Lung microvascular endothelial cell (primary cell): ENCODE measurements around the gene KCNE4. TPM values are rescaled to one million over a fixed set of nuclear protein-coding genes. Genes with fewer than 3 reads are reported as not detected.

Experiments used
- DNase-seq, 2 donors: peaks; one replicate each; pipeline versions ENCODE4 v3.0.0 to v3.0.0-alpha.2; 2010; ENCODE audit warnings: low read depth in 2 of 2
- total RNA-seq: library from RNA; depleted of rRNA; stranded (reverse); fragments of >200 nt; gene quantifications from 2 replicates; pipeline ENCODE4 v1.2.1, GENCODE V29; 2014

The KCNE4 gene
- total RNA-seq, 1 donor from 2014 or later: under 0.01 TPM

DNA sequence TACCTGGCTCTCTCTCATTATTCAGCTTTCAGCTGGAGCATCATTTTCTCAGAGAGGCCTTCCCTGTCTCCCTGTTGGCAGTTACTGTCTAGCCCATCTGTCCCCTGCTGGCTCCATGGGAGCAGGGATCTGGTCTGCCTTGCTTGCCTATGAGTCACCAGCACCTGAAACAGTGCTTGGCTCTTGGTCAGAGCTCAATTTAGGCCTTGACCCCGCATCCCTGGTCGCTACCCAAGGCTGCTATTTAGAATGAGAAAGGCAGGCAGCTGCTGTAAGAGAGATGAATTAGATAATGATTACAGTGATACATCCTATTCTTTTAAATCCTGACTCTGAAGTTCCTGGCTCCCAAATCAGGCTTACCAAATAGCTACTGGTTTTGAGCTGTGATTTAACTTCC, 32.9 kb downstream of the KCNE4 start:
- no peak for DNase-seq

DNA sequence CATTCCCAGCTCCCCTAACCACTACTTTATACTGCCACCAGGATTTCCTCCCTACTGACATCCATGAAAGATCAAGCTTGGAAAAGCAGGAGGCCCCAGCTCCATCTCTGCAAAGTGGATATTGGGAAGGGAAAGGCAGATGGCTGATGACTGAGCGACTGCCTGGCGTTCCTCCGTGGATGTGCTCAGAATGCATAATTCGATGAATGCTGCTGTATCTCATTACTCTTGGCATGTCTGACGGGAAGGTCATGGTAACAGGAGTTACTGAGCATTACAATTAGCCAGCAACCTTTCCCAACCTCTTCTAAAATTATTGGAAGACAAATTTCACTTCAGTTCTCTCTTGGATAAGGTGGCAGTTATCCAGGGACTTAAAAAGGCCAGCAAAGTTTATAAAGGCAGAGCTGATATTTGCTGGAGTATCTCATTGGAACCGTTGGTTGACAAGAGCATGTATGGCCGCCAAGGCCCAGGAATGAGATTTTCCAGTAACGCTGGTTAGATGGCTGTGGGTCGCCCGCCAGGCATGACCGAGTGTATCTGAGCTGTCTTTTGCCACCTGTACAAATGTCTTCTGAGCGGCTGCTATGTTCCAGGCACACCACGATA, 34.5 kb downstream of the KCNE4 start:
- DNase-seq: no peak

DNA sequence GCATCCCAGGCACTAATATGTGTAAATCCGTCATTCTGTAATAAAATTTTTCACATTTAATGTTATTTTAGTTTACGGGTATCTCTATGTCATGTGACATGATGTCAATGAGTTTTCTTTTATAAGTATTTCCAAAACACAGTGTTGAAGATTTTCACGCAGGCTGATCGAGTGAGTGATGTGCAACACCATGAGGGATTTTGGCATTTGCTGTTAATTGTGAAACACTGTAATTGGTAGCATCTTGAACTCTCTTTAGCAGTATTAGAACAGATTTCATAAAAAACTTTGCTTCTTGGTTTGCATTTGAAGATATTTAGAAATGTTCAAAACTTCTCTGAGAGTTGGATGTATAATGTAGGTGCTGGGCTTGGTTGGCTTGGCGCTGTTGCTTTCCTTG, 35.5 kb downstream of the KCNE4 start:
- no peak for DNase-seq

DNA sequence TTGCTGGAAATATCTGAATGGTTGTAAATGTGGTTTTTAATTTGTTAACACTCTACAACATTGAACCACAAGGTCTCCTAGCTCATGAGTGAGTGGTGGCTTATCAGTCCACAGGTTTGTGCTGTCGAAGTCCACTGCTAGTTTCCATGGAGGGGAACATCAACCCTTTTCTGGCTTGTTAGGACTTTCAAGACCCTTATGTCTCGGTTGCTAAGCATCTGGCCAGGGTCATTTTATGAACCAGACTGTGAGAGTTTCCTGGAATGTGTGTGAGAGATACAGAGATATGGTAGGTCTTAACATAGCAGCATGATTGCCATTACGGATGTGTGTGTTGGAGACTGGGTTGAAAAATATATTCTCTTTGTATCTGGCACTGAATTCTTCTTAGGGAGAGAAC, 36.9 kb downstream of the KCNE4 start:
- no peak for DNase-seq

DNA sequence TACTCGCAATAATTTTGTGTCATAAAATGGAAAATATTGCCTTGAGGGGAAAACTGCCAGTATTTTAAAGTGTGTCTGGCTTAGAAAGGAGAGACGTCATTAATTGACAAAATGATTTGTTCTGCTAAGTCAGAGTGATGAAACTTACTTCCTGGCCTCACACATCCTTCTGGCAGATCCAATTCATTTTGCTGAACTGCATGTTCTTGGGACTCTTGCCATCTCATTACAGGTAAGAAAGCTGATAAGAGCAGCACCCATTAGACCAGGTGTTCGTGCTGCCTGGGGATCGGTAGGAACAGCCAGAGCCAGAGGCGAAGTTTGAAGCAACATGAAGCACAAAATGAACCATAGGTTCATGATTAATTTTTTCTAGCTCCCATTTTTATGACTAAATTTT, 38.0 kb downstream of the KCNE4 start:
- no peak for DNase-seq

DNA sequence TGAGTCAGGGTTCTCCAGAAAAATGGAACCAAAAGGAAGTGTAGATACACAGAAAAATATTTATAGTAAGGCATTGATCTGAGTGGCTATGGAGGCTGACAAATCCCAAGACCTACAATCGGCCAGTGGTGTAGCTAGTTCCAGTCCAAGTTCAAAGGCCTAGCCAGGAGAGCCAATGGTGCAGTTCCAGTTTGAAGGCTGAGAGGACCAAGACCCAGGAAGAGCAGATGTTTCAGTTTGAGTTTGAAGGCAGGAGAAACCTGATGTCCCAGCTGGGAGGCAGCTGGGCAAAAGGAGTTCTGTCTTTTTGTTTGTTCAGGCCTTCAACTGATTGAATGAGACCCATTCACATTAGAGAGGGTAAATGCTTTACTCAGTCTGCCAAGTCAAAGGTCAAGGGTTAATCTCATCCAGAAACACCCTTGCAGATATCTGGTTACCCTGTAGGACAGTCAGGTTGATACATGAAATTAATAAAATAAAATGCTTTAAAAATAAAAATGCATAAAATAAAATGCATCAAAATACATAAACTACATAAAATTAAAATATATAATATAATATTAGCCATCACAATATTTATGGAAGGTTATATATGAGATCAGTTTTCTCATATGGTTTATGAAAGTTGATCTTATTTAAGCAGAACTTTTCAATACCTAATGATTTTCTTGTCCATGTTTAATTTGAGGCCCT, 38.7 kb downstream of the KCNE4 start:
- DNase-seq: no peak

DNA sequence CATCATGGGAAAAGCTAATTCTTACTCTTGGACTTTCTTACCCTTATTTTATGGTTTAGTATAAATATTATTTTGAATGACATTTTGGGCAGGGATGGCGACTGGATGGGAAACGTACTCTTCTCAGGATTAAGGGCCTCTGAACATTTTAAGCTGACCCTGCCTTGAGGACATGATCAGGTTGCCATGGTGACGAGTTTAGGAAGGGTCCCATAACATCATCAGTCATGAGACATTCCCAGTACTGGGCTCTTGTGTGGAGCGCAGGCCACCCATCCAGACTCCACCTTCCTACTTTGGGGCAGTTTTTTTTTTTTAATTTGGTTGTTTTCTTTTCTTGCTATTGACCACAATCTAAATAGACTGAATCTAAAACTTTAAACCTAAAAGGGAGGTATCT, 40.7 kb downstream of the KCNE4 start:
- DNase-seq: no peak

DNA sequence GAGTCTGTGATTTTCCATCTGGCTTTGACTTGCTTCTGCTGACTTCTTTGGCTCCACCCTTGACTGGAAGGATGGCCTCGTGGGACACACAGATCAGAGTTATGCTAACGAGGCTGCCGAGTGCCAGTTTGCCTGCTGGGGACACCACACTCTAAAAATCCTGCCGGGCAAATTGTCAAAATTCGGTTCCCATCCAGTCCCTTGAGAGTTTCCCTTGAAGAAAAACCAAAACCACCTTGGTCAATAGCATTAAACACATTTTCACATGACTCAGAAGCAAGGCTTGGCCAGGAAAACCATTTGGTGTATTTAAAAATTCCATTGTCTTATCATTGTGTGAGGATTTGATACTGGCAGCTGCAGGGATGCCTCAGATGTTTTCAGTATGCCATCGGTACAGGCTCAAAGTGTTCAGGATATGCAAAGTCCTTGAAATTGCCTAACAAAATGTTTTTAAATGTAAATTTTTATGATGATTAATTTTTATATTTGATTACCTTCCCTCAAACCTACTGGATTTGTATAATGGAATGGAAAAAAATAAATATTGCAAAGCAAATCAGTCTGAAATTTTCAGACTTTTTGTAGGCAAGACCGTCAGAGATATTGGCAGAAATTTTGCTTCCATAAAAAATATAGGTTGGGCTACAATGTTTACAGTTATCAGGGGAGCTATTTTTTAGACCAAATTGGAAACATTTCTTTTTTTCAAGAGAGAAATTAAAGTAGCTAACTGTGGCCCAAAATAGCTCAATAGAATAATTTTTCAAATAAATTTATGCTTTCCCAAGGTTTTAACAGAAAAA, 41.6 kb downstream of the KCNE4 start:
- DNase-seq: no peak

DNA sequence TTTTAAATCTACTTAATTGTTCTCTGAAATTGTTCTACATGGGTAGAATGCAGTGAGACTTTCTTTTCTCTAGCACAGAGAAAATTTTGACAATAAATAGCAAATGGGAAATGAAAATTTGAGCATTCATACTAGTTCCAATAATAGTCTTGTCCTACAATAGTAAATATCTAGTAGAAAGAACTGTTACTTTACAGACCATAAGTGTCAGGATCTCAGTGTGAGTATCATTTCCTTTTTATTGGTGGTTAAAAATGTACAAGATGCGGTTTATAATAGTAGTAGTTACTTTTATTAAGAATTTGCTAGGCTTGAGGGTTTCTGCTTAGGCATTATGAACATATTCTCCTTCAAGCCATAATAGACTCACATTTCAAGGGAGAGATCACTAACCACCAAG, 43.2 kb downstream of the KCNE4 start:
- no peak for DNase-seq

DNA sequence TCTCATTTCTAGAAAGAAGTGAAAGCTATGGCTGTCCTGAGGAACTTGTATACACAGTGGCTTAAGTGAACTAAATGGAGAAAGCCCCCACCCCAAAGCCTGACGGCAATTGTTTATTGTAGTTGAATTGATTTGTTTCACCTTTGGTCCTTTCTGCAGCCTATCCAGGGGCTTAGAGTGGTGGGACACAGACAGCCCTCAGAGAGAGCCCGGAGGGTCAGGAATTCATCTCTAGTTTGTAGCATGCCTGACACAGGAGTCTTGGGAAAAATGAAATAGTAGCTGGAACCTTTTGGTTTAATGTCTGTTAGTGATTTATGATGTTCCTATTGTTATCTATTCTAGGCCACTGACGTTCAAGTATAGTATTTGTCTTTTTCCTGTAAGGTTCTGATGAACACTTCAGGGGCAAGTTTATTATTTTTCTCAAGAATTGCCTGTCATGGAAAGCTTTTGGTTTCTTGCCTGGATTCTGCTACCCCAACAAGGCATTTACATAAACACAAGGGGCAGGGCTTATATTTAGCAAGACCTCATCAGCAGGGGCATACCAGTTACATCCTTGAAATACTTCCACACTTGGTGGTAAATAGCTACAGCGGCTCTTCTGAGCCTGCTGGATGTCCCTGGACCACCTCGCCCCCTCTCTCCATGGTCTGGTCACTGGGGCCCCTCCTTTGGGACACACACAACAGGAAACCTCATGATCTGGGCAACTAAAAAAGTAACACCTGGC, 44.4 kb downstream of the KCNE4 start:
- DNase-seq: no peak

DNA sequence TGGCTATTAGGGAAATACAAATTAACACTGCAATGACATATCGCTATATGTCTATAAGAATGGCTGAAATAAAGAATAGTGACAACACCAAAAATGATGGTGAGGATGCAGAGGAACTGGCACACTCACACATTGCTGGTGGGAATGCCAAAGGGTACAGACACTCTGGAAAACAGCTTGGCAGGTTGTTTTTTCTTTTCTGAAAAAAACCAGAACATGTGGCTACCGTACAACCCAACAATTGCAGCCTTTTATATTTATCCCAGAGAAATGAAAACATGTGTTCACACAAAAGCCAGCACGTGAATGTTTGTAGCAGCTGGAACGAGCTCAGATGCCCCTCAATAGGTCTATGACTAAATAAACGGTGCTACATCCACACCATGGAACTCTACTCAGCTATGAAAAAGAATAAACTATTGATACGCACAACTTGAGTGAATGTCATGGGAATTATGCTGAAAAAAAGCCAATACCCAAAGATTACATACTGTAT, 45.9 kb downstream of the KCNE4 start:
- no peak for DNase-seq

DNA sequence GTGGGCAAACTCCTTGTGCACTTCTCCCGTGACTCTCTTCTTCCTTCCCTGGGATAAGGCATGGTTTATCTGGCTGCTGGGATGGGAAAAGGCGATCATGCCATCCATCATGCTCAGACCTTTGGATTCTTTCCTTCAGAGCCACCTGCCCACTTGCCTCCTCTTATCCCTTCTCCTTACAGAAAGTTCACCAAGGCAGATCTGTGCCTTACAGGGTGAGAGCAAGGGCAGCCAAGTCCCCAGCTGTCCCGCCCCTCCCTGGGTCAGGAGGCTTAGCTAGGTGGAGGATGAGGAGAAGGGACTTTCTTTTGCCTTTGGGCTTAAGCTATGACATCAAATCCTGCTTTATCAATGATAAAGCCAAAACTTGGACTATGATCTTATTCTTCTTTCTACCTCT, 47.6 kb downstream of the KCNE4 start:
- no peak for DNase-seq

DNA sequence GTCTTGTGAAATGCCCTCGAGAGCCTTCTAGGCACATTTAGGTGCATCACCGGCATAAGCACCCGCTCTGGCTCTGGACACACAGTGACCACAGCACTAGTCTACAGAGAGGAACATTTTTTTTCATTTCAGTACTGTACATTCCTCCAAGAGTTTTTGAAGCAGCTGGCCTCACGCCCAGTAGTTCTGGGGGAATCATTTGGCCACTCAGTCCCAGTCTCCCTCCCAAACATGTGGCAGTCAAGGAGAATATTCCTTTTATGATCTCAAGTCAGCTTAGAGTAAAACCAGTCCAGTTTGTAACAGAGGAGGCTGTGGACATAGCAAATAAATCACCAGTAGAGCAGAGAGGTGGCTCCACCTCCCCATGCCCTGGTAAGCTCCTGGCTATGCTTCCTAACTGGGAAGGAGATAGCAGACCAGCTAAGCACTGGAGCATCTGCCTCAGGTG, 48.1 kb downstream of the KCNE4 start:
- no peak for DNase-seq

DNA sequence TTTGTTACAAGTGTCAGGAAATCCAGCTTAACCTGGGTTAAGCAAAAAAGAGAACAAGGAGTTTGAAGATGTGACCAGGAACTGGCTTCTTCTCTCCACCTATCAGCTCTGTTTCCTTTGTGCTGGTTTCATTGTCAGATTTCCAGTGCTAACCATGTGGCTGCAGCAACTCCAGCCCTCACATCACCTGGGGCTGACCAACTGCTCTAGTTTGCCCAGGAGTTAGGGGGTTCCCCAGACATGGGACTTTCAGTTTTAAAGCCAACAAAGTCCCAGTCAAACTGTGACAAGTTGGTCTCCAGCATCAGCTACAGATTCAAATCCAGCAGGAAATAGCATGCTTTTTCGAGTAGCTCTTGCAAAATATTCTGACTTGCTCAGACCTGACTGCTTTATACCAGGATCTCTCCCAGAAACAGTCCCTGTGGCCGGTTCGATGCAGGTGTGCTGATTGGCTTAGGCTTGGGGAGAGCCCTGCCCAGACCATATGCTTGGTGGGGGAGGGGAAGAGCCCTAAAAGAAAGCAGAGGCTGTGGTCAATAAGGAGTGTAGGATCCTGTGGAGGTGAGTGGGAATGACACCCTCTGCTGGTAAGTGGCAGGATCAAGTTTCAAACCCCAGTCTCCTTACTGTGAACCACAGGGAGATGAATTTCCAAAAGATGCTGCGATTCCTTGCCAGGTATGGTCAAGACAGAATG, 49.5 kb downstream of the KCNE4 start:
- peak; percentile 33 to 52 for DNase-seq

DNA sequence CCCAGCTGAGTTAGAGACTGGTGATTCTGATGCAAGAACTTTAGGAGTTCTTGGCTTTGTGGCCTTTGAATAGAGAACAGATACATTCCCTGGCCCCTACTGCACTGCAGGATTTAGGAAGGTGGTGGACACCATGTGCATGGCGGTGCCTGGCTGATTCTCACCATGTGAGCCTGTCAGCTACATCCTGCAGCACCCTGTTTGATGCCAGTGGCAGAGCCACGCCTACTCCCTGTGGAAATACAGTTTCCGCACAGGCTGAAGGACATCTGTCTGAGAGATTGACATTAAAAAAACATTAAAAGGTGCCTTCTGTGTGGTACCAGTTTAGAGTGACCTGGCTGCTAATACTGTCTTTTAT, 50.0 kb downstream of the KCNE4 start:
- DNase-seq: peak in 1 of 2 donors; percentile 57

DNA sequence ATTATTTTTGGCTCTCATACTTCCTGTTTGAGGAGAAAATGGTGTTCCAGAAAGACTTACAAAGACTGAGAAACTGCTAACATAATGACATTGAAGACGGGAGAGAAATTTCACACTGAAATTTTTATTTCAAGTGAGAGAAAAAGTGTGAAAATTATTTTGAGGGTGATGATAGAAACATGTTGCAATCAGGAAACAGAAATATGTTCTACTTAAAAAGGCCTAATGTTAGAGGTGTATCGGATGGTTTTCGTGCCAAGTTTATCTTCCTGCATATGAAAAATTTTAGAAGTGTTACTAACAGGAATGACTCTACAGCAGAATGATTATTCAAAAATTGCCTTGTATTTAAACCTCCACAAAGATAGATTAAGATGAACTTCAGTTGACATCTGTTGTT, 50.5 kb downstream of the KCNE4 start:
- peak in 1 of 2 donors; percentile 81 for DNase-seq

DNA sequence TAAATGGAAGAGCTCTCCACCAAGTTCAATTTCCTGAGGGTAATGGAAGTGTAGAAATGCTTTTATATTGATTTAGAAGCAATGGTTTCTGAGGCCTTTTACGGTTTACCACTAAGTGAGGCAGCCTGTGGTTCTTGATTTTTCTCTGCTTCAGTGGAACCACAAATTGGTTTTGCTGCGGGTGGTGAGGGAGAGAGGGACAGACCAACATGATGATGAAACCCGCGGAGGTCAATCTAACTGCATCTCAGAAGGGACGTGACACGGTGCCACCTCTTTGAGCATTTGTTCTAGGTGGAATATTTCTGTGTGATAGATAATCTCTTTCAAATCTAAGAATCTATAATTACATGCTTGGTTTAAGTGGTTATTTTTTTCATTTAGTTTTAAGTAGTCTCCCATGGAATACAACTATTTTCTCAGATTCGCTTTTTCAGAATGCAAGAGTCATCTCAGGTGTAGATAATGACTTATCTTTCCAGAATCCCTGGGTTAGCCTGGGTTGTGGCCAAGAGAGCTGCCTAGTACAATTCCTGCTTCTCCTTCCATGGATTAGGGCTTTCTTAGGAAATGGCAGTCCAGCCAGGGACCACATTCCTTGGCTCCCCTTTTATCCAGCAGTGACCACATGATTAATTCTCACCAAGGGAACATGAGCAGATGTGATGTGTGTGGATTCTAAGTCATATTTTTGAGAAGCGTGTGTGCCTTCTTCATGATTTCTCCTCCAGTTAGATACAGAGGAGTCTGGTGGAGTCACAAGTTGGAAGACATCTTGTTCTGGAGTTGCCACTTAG, 52.5 kb downstream of the KCNE4 start:
- DNase-seq: no peak
